Thyroid gland (tissue), 4 donors: ENCODE measurements around the gene NANOS3. TPM values are rescaled to one million over a fixed set of nuclear protein-coding genes. Genes with fewer than 3 reads are reported as not detected.

Experiments used
- DNase-seq, 2 donors: peaks; one replicate each; pipeline ENCODE4 v3.0.0-alpha.2; 2019
- H3K27ac ChIP-seq, 3 donors: fragments of 200-600 bp; sonication (generic); 1 replicate in 2 of 3; 2 replicates in 1 of 3; pipeline ENCODE4 v1.5.1; 2016 to 2019; ENCODE audit warnings: mild to moderate bottlenecking in 1 of 3, moderate library complexity in 1 of 3
- H3K27me3 ChIP-seq: fragments of 200-600 bp; sonication (generic); one replicate; pipeline ENCODE4 v1.5.1; 2019
- H3K36me3 ChIP-seq, 2 donors: fragments of 200-600 bp; sonication (generic); one replicate each; pipeline ENCODE4 v1.5.1; 2016 to 2019
- H3K4me1 ChIP-seq, 2 donors: fragments of 200-600 bp; sonication (generic); one replicate each; pipeline ENCODE4 v1.5.1; 2017 to 2019
- H3K4me3 ChIP-seq, 3 donors: fragments of 200-600 bp; sonication (generic); replicated peaks in 1 of 3; 1 replicate in 2 of 3; 2 replicates in 1 of 3; pipeline ENCODE4 v1.5.1; 2016; ENCODE audit warnings: mild to moderate bottlenecking in 1 of 3
- H3K9me3 ChIP-seq: fragments of 200-600 bp; sonication (generic); one replicate; pipeline ENCODE4 v1.5.1; 2017
- POLR2A ChIP-seq, 2 donors: fragments of 450-650 bp; IDR thresholded peaks; one replicate each; pipeline ENCODE4 v1.6.1; 2017; ENCODE audit warnings: antibody characterized with exemption in 2 of 2, mild to moderate bottlenecking in 2 of 2, moderate library complexity in 1 of 2
- WGBS, 2 donors: methylation state at CpG; one replicate each; pipeline ENCODE4 v1.1.5; 2017; 5-methylcytosine and 5-hydroxymethylcytosine counted together
- intact Hi-C: fragments of 100-400 bp; cut with DNase I; formaldehyde crosslinking; loops from one replicate; pipeline ENCODE4 v1.15.1; 2023
- total RNA-seq, 4 donors: library from RNA; depleted of rRNA; stranded (reverse); fragments of >200 nt; gene quantifications; one replicate each; pipeline ENCODE4 v1.2.3, GENCODE V29; 2016
- TF ChIP-seq, protein P1 (sequence below), 6 experiments: fragments of 200-600 bp in 3 of 6; fragments of 450-650 bp in 3 of 6; sonication (generic) in 3 of 6; IDR thresholded peaks; one replicate each; pipeline ENCODE4 v1.5.1; 2016 to 2019; ENCODE audit warnings: antibody characterized with exemption in 6 of 6, mild to moderate bottlenecking in 2 of 6, inconsistent platforms in 1 of 6, moderate library complexity in 1 of 6

NANOS3 gene
- total RNA-seq, 4 donors from 2014 or later, result not detected

DNA sequence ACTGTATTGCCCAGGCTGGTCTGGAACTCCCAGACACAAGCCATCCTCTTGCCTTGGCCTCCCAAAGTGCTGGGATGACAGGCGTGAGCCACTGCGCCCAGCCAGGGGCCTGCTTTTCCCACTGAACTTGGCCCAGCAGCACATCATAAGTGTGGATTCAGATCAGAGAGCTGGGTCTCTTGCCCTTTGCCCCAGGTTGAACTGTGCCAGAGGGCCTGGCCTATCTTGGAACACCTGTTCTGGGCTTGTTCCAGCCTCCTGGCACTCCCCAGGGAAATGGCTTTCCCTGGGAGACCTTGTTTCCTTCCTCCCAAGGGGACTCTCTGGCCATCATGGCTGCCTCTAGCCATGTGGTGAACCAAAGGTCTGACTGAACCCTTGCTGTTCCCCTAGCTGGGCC, 32.5 kb downstream of the NANOS3 start:
- no peak for DNase-seq
- intact Hi-C loops, result no loop called here

DNA sequence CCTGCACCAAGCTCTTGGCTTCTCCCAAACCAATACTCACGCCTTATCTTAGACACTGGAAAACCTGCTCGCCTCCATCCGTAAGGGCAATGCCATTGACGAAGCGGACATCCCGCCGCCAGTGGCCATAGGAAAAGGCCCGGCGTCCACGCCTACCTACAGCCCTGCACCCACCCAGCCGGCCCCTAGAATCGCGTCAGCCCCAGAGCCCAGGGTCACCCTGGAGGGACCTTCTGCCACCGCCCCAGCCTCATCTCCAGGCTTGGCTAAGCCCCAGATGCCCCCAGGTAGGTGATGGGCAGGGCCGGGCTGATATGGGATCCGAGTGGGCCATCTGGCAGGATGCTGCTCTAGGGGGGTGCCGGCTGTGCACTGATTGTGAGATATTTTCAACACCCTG, 36.4 kb downstream of the NANOS3 start:
- TF ChIP-seq, protein P1, sequence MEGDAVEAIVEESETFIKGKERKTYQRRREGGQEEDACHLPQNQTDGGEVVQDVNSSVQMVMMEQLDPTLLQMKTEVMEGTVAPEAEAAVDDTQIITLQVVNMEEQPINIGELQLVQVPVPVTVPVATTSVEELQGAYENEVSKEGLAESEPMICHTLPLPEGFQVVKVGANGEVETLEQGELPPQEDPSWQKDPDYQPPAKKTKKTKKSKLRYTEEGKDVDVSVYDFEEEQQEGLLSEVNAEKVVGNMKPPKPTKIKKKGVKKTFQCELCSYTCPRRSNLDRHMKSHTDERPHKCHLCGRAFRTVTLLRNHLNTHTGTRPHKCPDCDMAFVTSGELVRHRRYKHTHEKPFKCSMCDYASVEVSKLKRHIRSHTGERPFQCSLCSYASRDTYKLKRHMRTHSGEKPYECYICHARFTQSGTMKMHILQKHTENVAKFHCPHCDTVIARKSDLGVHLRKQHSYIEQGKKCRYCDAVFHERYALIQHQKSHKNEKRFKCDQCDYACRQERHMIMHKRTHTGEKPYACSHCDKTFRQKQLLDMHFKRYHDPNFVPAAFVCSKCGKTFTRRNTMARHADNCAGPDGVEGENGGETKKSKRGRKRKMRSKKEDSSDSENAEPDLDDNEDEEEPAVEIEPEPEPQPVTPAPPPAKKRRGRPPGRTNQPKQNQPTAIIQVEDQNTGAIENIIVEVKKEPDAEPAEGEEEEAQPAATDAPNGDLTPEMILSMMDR (IDR thresholded peaks at IDR 0.05), result no peak
- TF ChIP-seq POLR2A (IDR thresholded peaks at IDR 0.05), result no peak
- no peak overlapping the region for H3K27ac ChIP-seq
- H3K36me3 ChIP-seq, result peaks cover 37 to 49% of the 10 kb centered on the region in 2 donors
- no peaks in the 10 kb centered on the region for H3K4me1 ChIP-seq
- no peaks in the 10 kb centered on the region for H3K27me3 ChIP-seq
- WGBS, 2 donors, result 96% methylated on average over 12 to 15 of the region's 17 CpGs
- no peak for DNase-seq
- no peak overlapping the region for H3K4me3 ChIP-seq
- no peaks in the 10 kb centered on the region for H3K9me3 ChIP-seq
- intact Hi-C loops, result no loop called here

More for the DNA sequence above, 32.5 kb downstream of the NANOS3 start:
- Histone ChIP-seq H3K36me3 (peaks cover 18 to 28% of the 10 kb centered on the region in 2 donors), H3K9me3 (no peaks in the 10 kb centered on the region), H3K4me1 (peaks cover 14% of the 10 kb centered on the region in 2 donors), H3K4me3 (no peak overlapping the region), H3K27me3 (no peaks in the 10 kb centered on the region), H3K27ac (no peak overlapping the region)
- TF ChIP-seq, protein P1 (IDR thresholded peaks at IDR 0.05), result no peak
- no peak for TF ChIP-seq POLR2A (IDR thresholded peaks at IDR 0.05)
- 100% methylated on average over 2 of the region's 2 CpGs for WGBS, 2 donors

DNA sequence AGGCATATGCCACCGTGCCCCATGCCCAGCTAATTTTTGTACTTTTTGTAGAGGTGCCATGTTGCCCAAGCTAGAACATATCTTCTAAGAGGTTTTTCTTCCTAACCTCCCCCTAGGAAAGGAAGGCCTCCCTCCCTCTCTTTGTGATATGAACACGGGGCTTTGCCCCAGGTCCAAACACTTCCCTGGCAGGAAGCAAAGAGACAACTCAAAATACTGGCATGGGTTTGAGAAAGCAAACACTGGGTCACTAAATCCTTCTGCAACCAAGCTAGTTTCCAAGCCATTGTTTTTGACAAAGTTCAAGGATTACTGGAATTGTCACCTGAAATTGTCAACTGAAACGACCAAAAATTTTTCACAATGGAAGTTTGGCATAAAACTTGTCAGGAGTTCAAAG, 37.8 kb downstream of the NANOS3 start:
- TF ChIP-seq POLR2A (IDR thresholded peaks at IDR 0.05), result no peak
- TF ChIP-seq, protein P1 (IDR thresholded peaks at IDR 0.05), result no peak
- H3K27me3 ChIP-seq, result no peaks in the 10 kb centered on the region
- H3K4me1 ChIP-seq, result no peaks in the 10 kb centered on the region
- H3K4me3 ChIP-seq, result no peak overlapping the region
- no peak for DNase-seq
- H3K9me3 ChIP-seq, result no peaks in the 10 kb centered on the region
- H3K36me3 ChIP-seq, result peaks cover 43 to 59% of the 10 kb centered on the region in 2 donors
- intact Hi-C loops, result no loop called here
- no peak overlapping the region for H3K27ac ChIP-seq
- WGBS, 2 donors, result 89 to 91% methylated on average over 3 of the region's 3 CpGs

- Histone ChIP-seq H3K27ac (no peak overlapping the region), H3K36me3 (peaks cover 56 to 66% of the 10 kb centered on the region in 2 donors), H3K4me3 (no peak overlapping the region), H3K27me3 (no peaks in the 10 kb centered on the region), H3K9me3 (no peaks in the 10 kb centered on the region), H3K4me1 (no peaks in the 10 kb centered on the region)
- intact Hi-C loops, result no loop called here
- TF ChIP-seq, protein P1 (IDR thresholded peaks at IDR 0.05), result no peak
- TF ChIP-seq POLR2A (IDR thresholded peaks at IDR 0.05), result no peak
- WGBS, 2 donors, result 78 to 84% methylated on average over 14 of the region's 14 CpGs
- DNase-seq, result no peak
Observed at GRCh38 chr19:13917888-13918406, 41.0 kb downstream of the NANOS3 start.

DNA sequence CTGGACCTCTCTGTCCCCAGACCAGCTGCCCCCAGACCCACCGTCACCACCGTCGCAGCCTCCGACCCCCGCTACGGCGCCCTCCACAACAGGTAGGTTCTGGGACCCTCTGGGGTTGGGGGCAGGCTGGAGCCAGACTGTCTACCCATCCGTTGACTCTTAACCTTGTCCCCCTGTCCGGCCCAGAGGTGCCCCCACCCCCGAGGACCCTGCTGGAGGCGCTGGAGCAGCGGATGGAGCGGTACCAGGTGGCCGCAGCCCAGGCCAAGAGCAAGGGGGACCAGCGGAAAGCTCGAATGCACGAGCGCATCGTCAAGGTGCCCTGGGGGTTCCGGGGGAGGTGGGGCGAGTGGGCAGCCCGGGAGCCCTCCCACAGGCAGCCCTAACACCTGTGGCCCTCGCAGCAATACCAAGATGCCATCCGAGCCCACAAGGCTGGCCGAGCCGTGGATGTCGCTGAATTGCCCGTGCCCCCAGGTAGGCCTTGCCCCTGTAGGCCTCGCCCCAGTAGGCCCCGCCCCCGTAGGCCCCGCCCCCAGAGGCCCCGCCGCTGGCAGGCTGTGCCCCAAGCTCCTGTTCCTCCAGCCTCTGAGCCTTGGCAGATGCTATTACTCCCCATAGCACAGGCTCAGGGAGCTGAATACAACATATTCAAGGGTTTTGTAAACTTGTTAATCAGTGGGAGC, 41.9 kb downstream of the NANOS3 start:
- peaks cover 53 to 65% of the 10 kb centered on the region in 2 donors for H3K36me3 ChIP-seq
- 95 to 100% methylated on average over 5 to 15 of the region's 34 CpGs for WGBS, 2 donors

More for the DNA sequence above, 41.9 kb downstream of the NANOS3 start:
- Histone ChIP-seq H3K4me3 (no peak overlapping the region), H3K27ac (no peak overlapping the region), H3K9me3 (no peaks in the 10 kb centered on the region), H3K27me3 (no peaks in the 10 kb centered on the region), H3K4me1 (no peaks in the 10 kb centered on the region)
- DNase-seq, result no peak
- intact Hi-C loops, result no loop called here
- TF ChIP-seq, protein P1 (IDR thresholded peaks at IDR 0.05), result no peak
- no peak for TF ChIP-seq POLR2A (IDR thresholded peaks at IDR 0.05)
